Colon (tissue), 2 donors: Measurements from ENCODE around the gene ESRRB.

Experiments used
- FAIRE-seq: peaks from 2 replicates; lab custom pipeline; 2012; peaks lifted over from hg19 to GRCh38; lab: Jason Lieb, UNC
- donor health status: control.
- donor health status: control.

ESRRB gene

GRCh38 chr14:76375947-76376404 is at the start of gene ESRRB:
Gene ESRRB, plus strand, starts transcription at chr14:76376137. Its CDS starts 265 bp downstream, at chr14:76376402.
- FAIRE-seq: no peak

GRCh38 chr14:76326918-76327689 is 48.8 kb upstream of the ESRRB start:
- FAIRE-seq: no peak

- no peak for FAIRE-seq
Observed at GRCh38 chr14:76328457-76329137, 47.3 kb upstream of the ESRRB start.

- FAIRE-seq: no peak
Observed at GRCh38 chr14:76329154-76329928, 46.6 kb upstream of the ESRRB start.

- FAIRE-seq: no peak
Observed at GRCh38 chr14:76329951-76330350, 46.0 kb upstream of the ESRRB start.

GRCh38 chr14:76330411-76331327 is 45.3 kb upstream of the ESRRB start:
- no peak for FAIRE-seq

GRCh38 chr14:76331328-76332011 is 44.5 kb upstream of the ESRRB start:
- no peak for FAIRE-seq

- FAIRE-seq: no peak
Observed at GRCh38 chr14:76333664-76334063, 42.3 kb upstream of the ESRRB start.

- FAIRE-seq: no peak
Observed at GRCh38 chr14:76334316-76334715, 41.6 kb upstream of the ESRRB start.

GRCh38 chr14:76336876-76337275 is 39.1 kb upstream of the ESRRB start:
- FAIRE-seq: no peak

- FAIRE-seq: no peak
Observed at GRCh38 chr14:76337635-76338545, 38.0 kb upstream of the ESRRB start.

- no peak for FAIRE-seq
Observed at GRCh38 chr14:76339728-76340615, 36.0 kb upstream of the ESRRB start.

- FAIRE-seq: no peak
Observed at GRCh38 chr14:76343386-76343785, 32.6 kb upstream of the ESRRB start.

- no peak for FAIRE-seq
Observed at GRCh38 chr14:76346391-76347160, 29.4 kb upstream of the ESRRB start.

GRCh38 chr14:76348898-76349297 is 27.0 kb upstream of the ESRRB start:
- FAIRE-seq: no peak

- FAIRE-seq: no peak
Observed at GRCh38 chr14:76349993-76350392, 25.9 kb upstream of the ESRRB start.

GRCh38 chr14:76350671-76351070 is 25.3 kb upstream of the ESRRB start:
- no peak for FAIRE-seq

GRCh38 chr14:76351941-76352340 is 24.0 kb upstream of the ESRRB start:
- FAIRE-seq: no peak
